NCI-H146 treated with DMSO at 0.1 percent for 48 hours (cell line): Measurements from ENCODE around the gene RPL7A.

Experiments used
- DNase-seq: peaks from one replicate; lab custom pipeline; 2025; ENCODE audit not compliant: unreplicated experiment; lab: John Stamatoyannopoulos, UW

The RPL7A gene

GRCh38 chr9:133347515-133347984 is 468 bp upstream of the RPL7A start:
- DNase-seq = no peak

GRCh38 chr9:133348718-133349573 is 928 bp downstream of the RPL7A start:
- no peak for DNase-seq

- no peak for DNase-seq
These were observed 2.1 kb downstream of the RPL7A start for GRCh38 chr9:133349965-133350616.

GRCh38 chr9:133351526-133351907 is 3.5 kb downstream of the RPL7A start:
- DNase-seq = no peak

GRCh38 chr9:133351908-133352634 is 4.1 kb downstream of the RPL7A start:
- no peak for DNase-seq

- DNase-seq = no peak
These were observed 4.8 kb downstream of the RPL7A start for GRCh38 chr9:133352635-133353340.

GRCh38 chr9:133353548-133353947 is 5.5 kb downstream of the RPL7A start:
- DNase-seq = no peak

- DNase-seq = no peak
These were observed 6.7 kb downstream of the RPL7A start for GRCh38 chr9:133354766-133355165.

GRCh38 chr9:133355881-133356357 is 7.9 kb downstream of the RPL7A start:
- DNase-seq = peak; percentile 8

- peak; percentile 12 for DNase-seq
These were observed 8.5 kb downstream of the RPL7A start, which contains the start of the genes SURF1 and SURF2 for GRCh38 chr9:133356391-133357091. TSS of gene SURF1 (minus strand) at chr9:133356487. CDS start at chr9:133356453, 34 bp downstream. TSS of gene SURF2 (plus strand) at chr9:133356550. CDS start at chr9:133356593, 43 bp downstream.

GRCh38 chr9:133357656-133358055 is 9.6 kb downstream of the RPL7A start:
- DNase-seq = no peak

GRCh38 chr9:133359399-133360175 is 11.6 kb downstream of the RPL7A start:
- DNase-seq = no peak

GRCh38 chr9:133360400-133361393 is 12.7 kb downstream of the RPL7A start:
- no peak for DNase-seq

- no peak for DNase-seq
These were observed 13.6 kb downstream of the RPL7A start for GRCh38 chr9:133361507-133362092.

GRCh38 chr9:133362359-133363044 is 14.5 kb downstream of the RPL7A start:
- DNase-seq = no peak

GRCh38 chr9:133366435-133366834 is 18.4 kb downstream of the RPL7A start:
- DNase-seq = no peak

GRCh38 chr9:133367221-133367620 is 19.2 kb downstream of the RPL7A start:
- no peak for DNase-seq
